Measurements from ENCODE around the gene CACHD1. TPM values are rescaled to one million over a fixed set of nuclear protein-coding genes. Genes with fewer than 3 reads are reported as not detected.

Gene CACHD1
- 3.8 and 5.0 TPM in 2 replicates for total RNA-seq

GRCh38 chr1:64469977-64470664 lies at the start of gene CACHD1:
CACHD1 (plus strand) TSS chr1:64470129; CDS start chr1:64470745, 616 bp downstream.

All from dermis lymphatic vessel endothelial cell (primary cell).